GM12878 (cell line): ENCODE measurements around the gene IL27RA. TPM values are rescaled to one million over a fixed set of nuclear protein-coding genes. Genes with fewer than 3 reads are reported as not detected.

Experiments
- ATAC-seq: fragments of 200-7000 bp; cut with Tn5 transposase; 3 replicates; pipeline ENCODE4 v1.9.1; 2020; ENCODE audit warnings: mild to moderate bottlenecking, moderate library complexity
- BruUV-seq: library from RNA; stranded (reverse); fragments of 400-500 nt; replicated peaks from 2 replicates; lab custom pipeline; 2021; lab: Mats Ljungman, UMichigan
- CTCF ChIA-PET: fragments of 300-600 bp; sonication (Branson Sonifier 250); formaldehyde crosslinking; extraction: SDS; loops from one replicate; lab custom pipeline; 2021; ENCODE audit warnings: inconsistent platforms; lab: Yijun Ruan, JAX
- POLR2A ChIA-PET: fragments of 350-600 bp; formaldehyde crosslinking; extraction: SDS; loops from one replicate; lab custom pipeline; 2021; ENCODE audit warnings: inconsistent platforms; lab: Charles Lee
- RAD21 ChIA-PET: fragments of 300-600 bp; sonication (Branson Sonifier 250); formaldehyde crosslinking; loops from one replicate; lab custom pipeline; 2023; ENCODE audit warnings: antibody characterized with exemption; ENCODE audit not compliant: unreplicated experiment; lab: Charles Lee
- SMC1A ChIA-PET: fragments of 300-600 bp; sonication (Branson Sonifier 250); formaldehyde crosslinking; loops from one replicate; lab custom pipeline; 2023; ENCODE audit not compliant: unreplicated experiment, uncharacterized antibody; lab: Charles Lee
- DNase-seq: peaks from one replicate; pipeline ENCODE4 v3.0.0-alpha.2; 2011; ENCODE audit warnings: low read depth, low spot score
- FAIRE-seq: peaks from 3 replicates; lab custom pipeline; 2011; peaks lifted over from hg19 to GRCh38; lab: Jason Lieb, UNC
- H2AFZ ChIP-seq: 2 replicates; pipeline ENCODE4 v1.6.0; 2011; ENCODE audit warnings: low read depth, low read length, control low read depth; ENCODE audit not compliant: control insufficient read depth
- H3K27ac ChIP-seq: 2 replicates; pipeline ENCODE4 v1.5.1; 2011; ENCODE audit warnings: control low read depth; ENCODE audit not compliant: control insufficient read depth, insufficient read depth
- H3K27me3 ChIP-seq, 2 experiments: replicated peaks in 1 of 2; 2 replicates each; pipeline versions ENCODE4 v1.6.0 to v1.6.1; 2011; ENCODE audit warnings: low read length in 1 of 2; ENCODE audit not compliant: control insufficient read depth in 2 of 2, insufficient read depth in 2 of 2
- H3K36me3 ChIP-seq, 2 experiments: 2 replicates each; pipeline ENCODE4 v1.5.1; 2011; ENCODE audit warnings: low read length in 1 of 2; ENCODE audit not compliant: control insufficient read depth in 2 of 2, insufficient read depth in 2 of 2
- H3K4me1 ChIP-seq: 2 replicates; pipeline ENCODE4 v1.6.1; 2011; ENCODE audit warnings: mild to moderate bottlenecking, low read length, moderate library complexity, mixed read lengths; ENCODE audit not compliant: control insufficient read depth, insufficient read depth
- H3K4me2 ChIP-seq: 2 replicates; pipeline ENCODE4 v1.6.0; 2011; ENCODE audit warnings: control low read depth; ENCODE audit not compliant: control insufficient read depth, insufficient read depth
- H3K4me3 ChIP-seq: fragments of 200-600 bp; sonication (generic); 2 replicates; pipeline ENCODE4 v1.5.1; 2016
- H3K79me2 ChIP-seq: 2 replicates; pipeline ENCODE4 v1.6.0; 2011; ENCODE audit warnings: low read length; ENCODE audit not compliant: control insufficient read depth, insufficient read depth
- H3K9ac ChIP-seq: 2 replicates; pipeline ENCODE4 v1.8.0; 2011; ENCODE audit warnings: low read length, control low read depth, mixed read lengths; ENCODE audit not compliant: control insufficient read depth, insufficient read depth
- H3K9me3 ChIP-seq: replicated peaks from 3 replicates; pipeline ENCODE4 v1.5.1; 2011; ENCODE audit warnings: mild to moderate bottlenecking, low read length; ENCODE audit not compliant: control insufficient read depth, insufficient read depth
- H4K20me1 ChIP-seq: 2 replicates; pipeline ENCODE4 v1.6.0; 2011; ENCODE audit not compliant: control insufficient read depth, insufficient read depth
- ASH2L ChIP-seq: fragments of 300-600, 200-600 bp; sonication (generic); IDR thresholded peaks from 2 replicates; pipeline ENCODE4 v1.6.1; 2017; ENCODE audit warnings: low read depth, mild to moderate bottlenecking, borderline replicate concordance
- BHLHE40 ChIP-seq, 2 experiments: fragments of 450-650 bp in 1 of 2; IDR thresholded peaks; 2 replicates each; pipeline ENCODE4 v1.6.1; 2011 to 2017; ENCODE audit warnings: low read depth in 2 of 2, borderline replicate concordance in 1 of 2, improper control_type of control experiment in 1 of 2, low read length in 1 of 2, mild to moderate bottlenecking in 1 of 2
- CHD1 ChIP-seq: IDR thresholded peaks from 2 replicates; pipeline ENCODE4 v1.6.1; 2012; ENCODE audit warnings: low read depth, low read length, improper control_type of control experiment
- EGR1 ChIP-seq, 2 experiments: IDR thresholded peaks; 1 replicate in 1 of 2; 2 replicates in 1 of 2; pipeline ENCODE4 v1.6.1; 2011 to 2012; ENCODE audit warnings: low read depth in 2 of 2, low read length in 2 of 2, borderline replicate concordance in 1 of 2, mild to moderate bottlenecking in 1 of 2, moderate library complexity in 1 of 2
- IKZF1 ChIP-seq: fragments of 450-650 bp; conservative IDR thresholded peaks from 2 replicates; pipeline ENCODE4 v1.6.1; 2017; ENCODE audit warnings: antibody characterized with exemption, mild to moderate bottlenecking
- IRF4 ChIP-seq: IDR thresholded peaks from 2 replicates; pipeline ENCODE4 v1.6.1; 2011; ENCODE audit warnings: low read depth, low read length
- MYC ChIP-seq: IDR thresholded peaks from 2 replicates; pipeline ENCODE4 v1.6.1; 2011; ENCODE audit warnings: mild to moderate bottlenecking, low read length, moderate library complexity, inconsistent platforms; ENCODE audit not compliant: insufficient read depth, insufficient replicate concordance, insufficient read length, severe bottlenecking
- NBN ChIP-seq: fragments of 450-650 bp; IDR thresholded peaks from 2 replicates; pipeline ENCODE4 v1.6.1; 2016
- POLR2A ChIP-seq: IDR thresholded peaks from 2 replicates; pipeline ENCODE4 v1.6.1; 2011; ENCODE audit warnings: low read depth, mild to moderate bottlenecking, low read length
- RELA ChIP-seq: fragments of 450-650 bp; IDR thresholded peaks from 2 replicates; pipeline ENCODE4 v1.8.0; 2014; ENCODE audit warnings: borderline replicate concordance; ENCODE audit not compliant: partially characterized antibody
- SPI1 ChIP-seq: IDR thresholded peaks from 2 replicates; pipeline ENCODE4 v1.6.1; 2011; ENCODE audit warnings: low read depth, mild to moderate bottlenecking, low read length, moderate library complexity, borderline replicate concordance; ENCODE audit not compliant: insufficient read depth
- ZNF207 ChIP-seq: fragments of 450-650 bp; IDR thresholded peaks from 2 replicates; pipeline ENCODE4 v1.6.1; 2014; ENCODE audit warnings: antibody characterized with exemption, mild to moderate bottlenecking, borderline replicate concordance
- ZNF274 ChIP-seq: IDR thresholded peaks from one replicate; pipeline ENCODE4 v1.8.0; 2011; ENCODE audit not compliant: insufficient read length, insufficient read depth
- WGBS: methylation state at CpG from one replicate; pipeline ENCODE4 v1.1.6; 2016; ENCODE audit warnings: low lambda C conversion rate; ENCODE audit not compliant: insufficient replicate concordance, insufficient coverage; ENCODE audit errors: missing lambda C conversion rate; 5-methylcytosine and 5-hydroxymethylcytosine counted together
- in situ Hi-C: fragments of 300-500 bp; cut with MboI; formaldehyde crosslinking; loops from 9 replicates; pipeline ENCODE4 v1.14.3; 2018; ENCODE audit warnings: mixed read lengths
- intact Hi-C: fragments of 100-400 bp; cut with micrococcal nuclease; formaldehyde crosslinking; loops from one replicate; pipeline ENCODE4 v1.14.2; 2022; ENCODE audit not compliant: unreplicated experiment
- polyA plus RNA-seq, 11 experiments: library from polyadenylated mRNA; depleted of rRNA in 4 of 11; unstranded in 6 of 11; stranded (reverse) in 5 of 11; fragments of >200 nt; fragmentation: Nextera tagmentation in 4 of 11; fragmentation: Illumina TruSeq in 1 of 11; extraction: Ambion mirVana in 4 of 11; extraction: Trizol in 1 of 11; gene quantifications; 1 replicate in 1 of 11; 2 replicates in 10 of 11; pipeline versions ENCODE4 v1.2.1 to v1.2.3, GENCODE V29; 2011 to 2016; ENCODE audit warnings: inconsistent platforms in 2 of 11, missing spikeins in 2 of 11, low read depth in 1 of 11
- total RNA-seq, 4 experiments: library from RNA; depleted of rRNA in 3 of 4; stranded (reverse); fragments of >200 nt in 3 of 4; fragmentation: Illumina TruSeq in 1 of 4; extraction: Trizol in 1 of 4; gene quantifications; 2 replicates each; pipeline versions ENCODE4 v1.2.1 to v1.2.3, GENCODE V29; 2013 to 2021

The IL27RA gene
- total and polyA plus RNA-seq, 10 of the 15 experiments (the other 5 are each of a cell fraction or from before 2014, with no cell fraction given) = 8.4 to 63.5 (median 41.2) TPM

DNA sequence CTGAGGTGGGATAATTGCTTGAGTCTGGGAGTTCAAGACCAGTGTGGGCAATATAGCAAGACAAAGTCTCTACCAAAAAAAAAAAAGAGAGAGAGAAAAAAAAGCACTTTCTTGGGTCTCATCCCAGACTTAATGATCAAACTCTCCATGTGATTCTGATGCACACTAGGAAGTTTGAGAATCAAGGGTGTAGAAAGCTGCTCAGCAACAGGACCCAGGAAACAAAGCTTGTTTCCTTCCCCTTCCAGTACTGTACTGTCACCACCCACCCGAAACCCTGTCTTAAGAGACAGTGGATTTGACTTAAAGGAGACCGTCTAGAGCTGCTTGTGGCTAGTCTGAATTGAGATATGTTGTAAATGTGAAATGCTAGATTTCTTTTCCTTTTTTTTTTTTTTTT is 46.8 kb downstream of the IL27RA start:
- FAIRE-seq (no peak), DNase-seq (no peak), ATAC-seq (no peak)
- Histone ChIP-seq H3K4me2 (no peak overlapping the region), H3K79me2 (peaks cover 8% of the 10 kb centered on the region), H3K4me1 (peaks cover 11% of the 10 kb centered on the region), H3K9me3 (no peaks in the 10 kb centered on the region), H3K9ac (no peak overlapping the region), H3K36me3 (no peaks in the 10 kb centered on the region), H4K20me1 (no peaks in the 10 kb centered on the region), H3K27ac (no peak overlapping the region), H2AFZ (no peak overlapping the region), H3K4me3 (no peak overlapping the region), H3K27me3 (no peaks in the 10 kb centered on the region)
- CTCF ChIA-PET = no interaction called here
- POLR2A ChIA-PET = interaction anchor here (0.5 to 1.5 kb wide), 4 partner anchors 40 to 225 kb away, joined by 3 to 5 read pairs (median 3); no protein-coding TSS in a partner anchor
- in situ Hi-C loops = loop anchor here (10.0 kb wide), 1 partner anchor 484 kb away; no protein-coding TSS in a partner anchor
- SMC1A ChIA-PET = interaction anchor here (0.6 to 1.1 kb wide), 3 partner anchors 34 to 199 kb away, joined by 3 to 5 read pairs (median 3); a partner anchor contains a TSS
- RAD21 ChIA-PET = interaction anchor here (0.6 to 1.5 kb wide), 4 partner anchors 58 to 220 kb away, joined by 3 to 5 read pairs (median 4); partner anchors contain the start of gene ASF1B
- TF ChIP-seq IKZF1 (no peak), CHD1 (no peak), RELA (no peak)
- BruUV-seq = no TSS peak
- intact Hi-C loops = loop anchor here (5.0 kb wide), 1 partner anchor 481 kb away; no protein-coding TSS in a partner anchor
- 19% methylated on average over 2 of the region's 2 CpGs for WGBS

DNA sequence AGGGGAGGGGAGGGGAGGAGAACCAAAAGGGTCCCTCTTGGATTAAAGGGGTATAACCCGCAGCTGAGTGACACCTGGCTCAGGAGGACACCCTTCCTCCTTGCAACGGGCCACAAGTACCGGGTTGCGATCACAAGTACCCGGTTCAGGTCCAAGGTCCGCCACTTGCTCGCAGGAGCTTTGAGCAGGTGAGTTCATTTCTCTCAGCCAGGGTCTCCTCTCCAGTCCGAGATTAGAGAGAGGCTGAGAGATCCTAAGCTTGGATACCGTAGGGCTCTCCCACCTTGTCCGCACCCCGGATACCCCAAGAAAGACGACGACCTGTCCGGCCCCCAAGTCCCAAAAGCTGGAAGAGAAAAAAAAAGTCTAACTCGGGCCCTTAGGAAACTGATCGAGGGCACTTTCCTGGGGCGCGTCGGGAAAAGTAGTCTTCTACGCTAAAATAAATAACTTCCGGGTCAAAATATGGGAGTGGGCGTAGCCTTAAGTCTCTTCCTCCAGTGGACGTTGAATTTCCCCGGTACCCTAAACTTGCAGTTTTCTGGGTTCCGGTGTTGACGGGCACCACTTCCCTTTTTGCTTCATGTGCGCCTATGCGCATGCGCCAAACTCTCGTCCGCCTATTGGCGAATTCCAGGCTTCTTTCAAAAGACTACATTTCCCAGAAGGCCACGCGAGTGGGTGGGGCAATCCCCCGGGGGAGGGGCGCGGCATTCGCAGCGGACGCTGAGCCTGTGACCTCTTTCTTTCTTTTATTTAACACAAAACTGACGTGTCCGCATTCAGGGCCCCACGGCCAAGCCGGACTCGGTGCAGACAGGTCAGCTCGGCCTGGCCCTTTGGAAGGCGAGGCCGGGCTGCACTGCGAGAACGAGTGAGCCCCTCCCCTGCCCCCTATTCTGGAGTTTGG is 49.6 kb downstream of the IL27RA start:
- FAIRE-seq (peak; percentile 99), DNase-seq (peak; percentile 99), ATAC-seq (peak; percentile 94)
- POLR2A ChIA-PET = interaction anchor here (0.6 to 4.9 kb wide), 12 partner anchors 7 to 401 kb away, joined by 3 to 23 read pairs (median 4); partner anchors contain the start of genes ASF1B, PRKACA and RFX1
- intact Hi-C loops (loop anchor here (2.0 to 5.0 kb wide), 2 partner anchors 36 to 56 kb away; partner anchors contain the start of genes ASF1B and PRKACA), in situ Hi-C loops (no loop called here)
- Histone ChIP-seq H2AFZ (peak overlapping the region; percentile 97), H3K4me2 (peak overlapping the region; percentile 90), H4K20me1 (no peaks in the 10 kb centered on the region), H3K79me2 (peaks cover 8% of the 10 kb centered on the region), H3K4me1 (peaks cover 4% of the 10 kb centered on the region; the same call in 1 of the 2 replicates), H3K9ac (peak overlapping the region; percentile 90), H3K27ac (peak overlapping the region; percentile 86), H3K9me3 (no peaks in the 10 kb centered on the region), H3K4me3 (peak overlapping the region; percentile 83), H3K27me3 (no peaks in the 10 kb centered on the region), H3K36me3 (no peaks in the 10 kb centered on the region)
- RAD21 ChIA-PET = interaction anchor here (0.6 to 4.8 kb wide), 10 partner anchors 10 to 234 kb away, joined by 3 to 27 read pairs (median 4); partner anchors contain the start of genes ASF1B and MISP3
- WGBS = under 1% methylated on average over 50 of the region's 50 CpGs
- BruUV-seq = TSS peak; percentile 86
- SMC1A ChIA-PET = interaction anchor here (0.5 to 1.2 kb wide), 4 partner anchors 37 to 273 kb away, joined by 3 to 4 read pairs (median 3); partner anchors contain the start of gene ASF1B
- CTCF ChIA-PET = interaction anchor here (0.6 to 5.6 kb wide), 16 partner anchors 8 to 202 kb away, joined by 3 to 30 read pairs (median 5); partner anchors contain the start of genes ASF1B, MISP3 and PRKACA
- TF ChIP-seq SPI1 = peak; percentile 96
- TF ChIP-seq IRF4 = peak; percentile 42; the same call in 1 of the 2 replicates
- 0 out of 4 replicates have a peak, but pooled peaks of 1 of the 2 experiments have one; percentile 4 for TF ChIP-seq BHLHE40 (IDR thresholded peaks at IDR 0.05; ENCODE audit: borderline replicate concordance in 1 of 2, low read depth in 2 of 2, low read length in 1 of 2)
- TF ChIP-seq ZNF274 = no peak
- TF ChIP-seq ASH2L = no peak
- TF ChIP-seq NBN = no peak; the same call in none of the 2 replicates
- peak; percentile 55; the same call in 1 of the 2 replicates for TF ChIP-seq ZNF207
- TF ChIP-seq MYC = no peak
- peak; percentile 81 for TF ChIP-seq POLR2A
- TF ChIP-seq EGR1 (IDR thresholded peaks at IDR 0.05; ENCODE audit: borderline replicate concordance in 1 of 2, low read depth in 2 of 2, low read length in 2 of 2) = peak in 1 of 2 experiments; percentile 53; a peak in 1 of 3 replicates
